GM23338 (cell line): ENCODE measurements around the gene CCDC30.

ENCODE experiments used
- CREB1 ChIP-seq: fragments of 250-450 bp; sonication (Bioruptor Pico); IDR thresholded peaks from 2 replicates; pipeline ENCODE4 v1.5.0; 2020; ENCODE audit warnings: low read depth, mild to moderate bottlenecking, moderate library complexity
- EZH2 ChIP-seq: fragments of 200-600 bp; sonication (generic); IDR thresholded peaks from one replicate; pipeline ENCODE4 v1.8.0; 2017; ENCODE audit warnings: antibody characterized with exemption, mild to moderate bottlenecking, low read depth; ENCODE audit not compliant: unreplicated experiment
- EZH2phosphoT487 ChIP-seq: fragments of 200-600 bp; sonication (generic); IDR thresholded peaks from one replicate; pipeline ENCODE4 v1.8.1; 2018; ENCODE audit warnings: antibody characterized with exemption; ENCODE audit not compliant: unreplicated experiment
- NANOG ChIP-seq: IDR thresholded peaks from 2 replicates; pipeline ENCODE4 v1.6.1; 2016; ENCODE audit warnings: antibody characterized with exemption, borderline replicate concordance
- POLR2AphosphoS5 ChIP-seq: IDR thresholded peaks from 2 replicates; pipeline ENCODE4 v1.6.1; 2016; ENCODE audit warnings: antibody characterized with exemption, low read depth
- STAT1 ChIP-seq: IDR thresholded peaks from one replicate; pipeline ENCODE4 v1.6.1; 2016; ENCODE audit warnings: antibody characterized with exemption; ENCODE audit not compliant: unreplicated experiment
- ZNF114 ChIP-seq: fragments of 250-450 bp; sonication (Bioruptor Pico); IDR thresholded peaks from 2 replicates; pipeline ENCODE4 v1.5.0; 2020; ENCODE audit warnings: mild to moderate bottlenecking, moderate library complexity
- ZNF331 ChIP-seq: fragments of 250-450 bp; sonication (Bioruptor Pico); IDR thresholded peaks from 2 replicates; pipeline ENCODE4 v1.5.0; 2020; ENCODE audit warnings: low read depth, mild to moderate bottlenecking, moderate library complexity
- TF ChIP-seq, protein P1 (sequence below), 2 experiments: fragments of 200-600 bp in 1 of 2; sonication (generic) in 1 of 2; conservative IDR thresholded peaks; 2 replicates each; pipeline versions ENCODE4 v1.5.1 to v1.6.1; 2016 to 2017; ENCODE audit warnings: antibody characterized with exemption in 2 of 2, low read depth in 2 of 2, mild to moderate bottlenecking in 2 of 2, moderate library complexity in 1 of 2
- TF ChIP-seq, protein P2 (sequence below): IDR thresholded peaks from 2 replicates; pipeline ENCODE4 v1.6.1; 2016; ENCODE audit warnings: antibody characterized with exemption
- TF ChIP-seq, protein P3 (sequence below): IDR thresholded peaks from one replicate; pipeline ENCODE4 v1.6.1; 2018; ENCODE audit warnings: antibody characterized with exemption; ENCODE audit not compliant: unreplicated experiment
- TF ChIP-seq, protein P4 (sequence below): fragments of 250-450 bp; sonication (Bioruptor Pico); IDR thresholded peaks from 2 replicates; pipeline ENCODE4 v1.5.0; 2020; ENCODE audit warnings: mild to moderate bottlenecking, moderate library complexity

DNA sequence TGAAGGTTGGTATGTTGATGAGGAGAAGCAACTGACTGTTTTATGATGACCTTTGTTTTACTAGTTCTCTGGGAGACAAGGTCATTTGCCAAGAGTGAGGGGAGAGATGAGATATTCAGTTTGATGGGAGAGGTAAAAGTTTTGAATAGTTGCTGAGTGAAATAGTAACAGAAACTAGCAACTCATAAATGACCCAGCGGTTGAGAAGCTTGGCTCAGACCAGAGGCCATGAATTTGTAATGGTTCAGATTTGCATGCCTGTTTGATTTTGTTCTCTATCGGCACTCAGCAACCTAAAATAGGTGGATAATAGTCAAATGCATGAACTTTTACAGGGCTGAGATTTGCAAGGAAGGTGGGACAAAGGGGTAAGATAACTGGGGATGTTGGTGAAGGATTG lies 6.6 kb downstream of the CCDC30 start:
- TF ChIP-seq, protein P1, sequence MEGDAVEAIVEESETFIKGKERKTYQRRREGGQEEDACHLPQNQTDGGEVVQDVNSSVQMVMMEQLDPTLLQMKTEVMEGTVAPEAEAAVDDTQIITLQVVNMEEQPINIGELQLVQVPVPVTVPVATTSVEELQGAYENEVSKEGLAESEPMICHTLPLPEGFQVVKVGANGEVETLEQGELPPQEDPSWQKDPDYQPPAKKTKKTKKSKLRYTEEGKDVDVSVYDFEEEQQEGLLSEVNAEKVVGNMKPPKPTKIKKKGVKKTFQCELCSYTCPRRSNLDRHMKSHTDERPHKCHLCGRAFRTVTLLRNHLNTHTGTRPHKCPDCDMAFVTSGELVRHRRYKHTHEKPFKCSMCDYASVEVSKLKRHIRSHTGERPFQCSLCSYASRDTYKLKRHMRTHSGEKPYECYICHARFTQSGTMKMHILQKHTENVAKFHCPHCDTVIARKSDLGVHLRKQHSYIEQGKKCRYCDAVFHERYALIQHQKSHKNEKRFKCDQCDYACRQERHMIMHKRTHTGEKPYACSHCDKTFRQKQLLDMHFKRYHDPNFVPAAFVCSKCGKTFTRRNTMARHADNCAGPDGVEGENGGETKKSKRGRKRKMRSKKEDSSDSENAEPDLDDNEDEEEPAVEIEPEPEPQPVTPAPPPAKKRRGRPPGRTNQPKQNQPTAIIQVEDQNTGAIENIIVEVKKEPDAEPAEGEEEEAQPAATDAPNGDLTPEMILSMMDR (conservative IDR thresholded peaks at IDR 0.05; ENCODE audit: low read depth in 2 of 2), result no peak
- TF ChIP-seq POLR2AphosphoS5, result no peak
- no peak for TF ChIP-seq EZH2
- TF ChIP-seq, protein P2, sequence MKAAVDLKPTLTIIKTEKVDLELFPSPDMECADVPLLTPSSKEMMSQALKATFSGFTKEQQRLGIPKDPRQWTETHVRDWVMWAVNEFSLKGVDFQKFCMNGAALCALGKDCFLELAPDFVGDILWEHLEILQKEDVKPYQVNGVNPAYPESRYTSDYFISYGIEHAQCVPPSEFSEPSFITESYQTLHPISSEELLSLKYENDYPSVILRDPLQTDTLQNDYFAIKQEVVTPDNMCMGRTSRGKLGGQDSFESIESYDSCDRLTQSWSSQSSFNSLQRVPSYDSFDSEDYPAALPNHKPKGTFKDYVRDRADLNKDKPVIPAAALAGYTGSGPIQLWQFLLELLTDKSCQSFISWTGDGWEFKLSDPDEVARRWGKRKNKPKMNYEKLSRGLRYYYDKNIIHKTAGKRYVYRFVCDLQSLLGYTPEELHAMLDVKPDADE, result no peak
- TF ChIP-seq, protein P3, sequence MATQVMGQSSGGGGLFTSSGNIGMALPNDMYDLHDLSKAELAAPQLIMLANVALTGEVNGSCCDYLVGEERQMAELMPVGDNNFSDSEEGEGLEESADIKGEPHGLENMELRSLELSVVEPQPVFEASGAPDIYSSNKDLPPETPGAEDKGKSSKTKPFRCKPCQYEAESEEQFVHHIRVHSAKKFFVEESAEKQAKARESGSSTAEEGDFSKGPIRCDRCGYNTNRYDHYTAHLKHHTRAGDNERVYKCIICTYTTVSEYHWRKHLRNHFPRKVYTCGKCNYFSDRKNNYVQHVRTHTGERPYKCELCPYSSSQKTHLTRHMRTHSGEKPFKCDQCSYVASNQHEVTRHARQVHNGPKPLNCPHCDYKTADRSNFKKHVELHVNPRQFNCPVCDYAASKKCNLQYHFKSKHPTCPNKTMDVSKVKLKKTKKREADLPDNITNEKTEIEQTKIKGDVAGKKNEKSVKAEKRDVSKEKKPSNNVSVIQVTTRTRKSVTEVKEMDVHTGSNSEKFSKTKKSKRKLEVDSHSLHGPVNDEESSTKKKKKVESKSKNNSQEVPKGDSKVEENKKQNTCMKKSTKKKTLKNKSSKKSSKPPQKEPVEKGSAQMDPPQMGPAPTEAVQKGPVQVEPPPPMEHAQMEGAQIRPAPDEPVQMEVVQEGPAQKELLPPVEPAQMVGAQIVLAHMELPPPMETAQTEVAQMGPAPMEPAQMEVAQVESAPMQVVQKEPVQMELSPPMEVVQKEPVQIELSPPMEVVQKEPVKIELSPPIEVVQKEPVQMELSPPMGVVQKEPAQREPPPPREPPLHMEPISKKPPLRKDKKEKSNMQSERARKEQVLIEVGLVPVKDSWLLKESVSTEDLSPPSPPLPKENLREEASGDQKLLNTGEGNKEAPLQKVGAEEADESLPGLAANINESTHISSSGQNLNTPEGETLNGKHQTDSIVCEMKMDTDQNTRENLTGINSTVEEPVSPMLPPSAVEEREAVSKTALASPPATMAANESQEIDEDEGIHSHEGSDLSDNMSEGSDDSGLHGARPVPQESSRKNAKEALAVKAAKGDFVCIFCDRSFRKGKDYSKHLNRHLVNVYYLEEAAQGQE, result no peak
- no peak for TF ChIP-seq ZNF114
- no peak for TF ChIP-seq EZH2phosphoT487
- TF ChIP-seq CREB1, result no peak
- TF ChIP-seq ZNF331 (CRISPR knock-in tag), result no peak
- TF ChIP-seq NANOG, result no peak
- no peak for TF ChIP-seq STAT1
- TF ChIP-seq, protein P4, sequence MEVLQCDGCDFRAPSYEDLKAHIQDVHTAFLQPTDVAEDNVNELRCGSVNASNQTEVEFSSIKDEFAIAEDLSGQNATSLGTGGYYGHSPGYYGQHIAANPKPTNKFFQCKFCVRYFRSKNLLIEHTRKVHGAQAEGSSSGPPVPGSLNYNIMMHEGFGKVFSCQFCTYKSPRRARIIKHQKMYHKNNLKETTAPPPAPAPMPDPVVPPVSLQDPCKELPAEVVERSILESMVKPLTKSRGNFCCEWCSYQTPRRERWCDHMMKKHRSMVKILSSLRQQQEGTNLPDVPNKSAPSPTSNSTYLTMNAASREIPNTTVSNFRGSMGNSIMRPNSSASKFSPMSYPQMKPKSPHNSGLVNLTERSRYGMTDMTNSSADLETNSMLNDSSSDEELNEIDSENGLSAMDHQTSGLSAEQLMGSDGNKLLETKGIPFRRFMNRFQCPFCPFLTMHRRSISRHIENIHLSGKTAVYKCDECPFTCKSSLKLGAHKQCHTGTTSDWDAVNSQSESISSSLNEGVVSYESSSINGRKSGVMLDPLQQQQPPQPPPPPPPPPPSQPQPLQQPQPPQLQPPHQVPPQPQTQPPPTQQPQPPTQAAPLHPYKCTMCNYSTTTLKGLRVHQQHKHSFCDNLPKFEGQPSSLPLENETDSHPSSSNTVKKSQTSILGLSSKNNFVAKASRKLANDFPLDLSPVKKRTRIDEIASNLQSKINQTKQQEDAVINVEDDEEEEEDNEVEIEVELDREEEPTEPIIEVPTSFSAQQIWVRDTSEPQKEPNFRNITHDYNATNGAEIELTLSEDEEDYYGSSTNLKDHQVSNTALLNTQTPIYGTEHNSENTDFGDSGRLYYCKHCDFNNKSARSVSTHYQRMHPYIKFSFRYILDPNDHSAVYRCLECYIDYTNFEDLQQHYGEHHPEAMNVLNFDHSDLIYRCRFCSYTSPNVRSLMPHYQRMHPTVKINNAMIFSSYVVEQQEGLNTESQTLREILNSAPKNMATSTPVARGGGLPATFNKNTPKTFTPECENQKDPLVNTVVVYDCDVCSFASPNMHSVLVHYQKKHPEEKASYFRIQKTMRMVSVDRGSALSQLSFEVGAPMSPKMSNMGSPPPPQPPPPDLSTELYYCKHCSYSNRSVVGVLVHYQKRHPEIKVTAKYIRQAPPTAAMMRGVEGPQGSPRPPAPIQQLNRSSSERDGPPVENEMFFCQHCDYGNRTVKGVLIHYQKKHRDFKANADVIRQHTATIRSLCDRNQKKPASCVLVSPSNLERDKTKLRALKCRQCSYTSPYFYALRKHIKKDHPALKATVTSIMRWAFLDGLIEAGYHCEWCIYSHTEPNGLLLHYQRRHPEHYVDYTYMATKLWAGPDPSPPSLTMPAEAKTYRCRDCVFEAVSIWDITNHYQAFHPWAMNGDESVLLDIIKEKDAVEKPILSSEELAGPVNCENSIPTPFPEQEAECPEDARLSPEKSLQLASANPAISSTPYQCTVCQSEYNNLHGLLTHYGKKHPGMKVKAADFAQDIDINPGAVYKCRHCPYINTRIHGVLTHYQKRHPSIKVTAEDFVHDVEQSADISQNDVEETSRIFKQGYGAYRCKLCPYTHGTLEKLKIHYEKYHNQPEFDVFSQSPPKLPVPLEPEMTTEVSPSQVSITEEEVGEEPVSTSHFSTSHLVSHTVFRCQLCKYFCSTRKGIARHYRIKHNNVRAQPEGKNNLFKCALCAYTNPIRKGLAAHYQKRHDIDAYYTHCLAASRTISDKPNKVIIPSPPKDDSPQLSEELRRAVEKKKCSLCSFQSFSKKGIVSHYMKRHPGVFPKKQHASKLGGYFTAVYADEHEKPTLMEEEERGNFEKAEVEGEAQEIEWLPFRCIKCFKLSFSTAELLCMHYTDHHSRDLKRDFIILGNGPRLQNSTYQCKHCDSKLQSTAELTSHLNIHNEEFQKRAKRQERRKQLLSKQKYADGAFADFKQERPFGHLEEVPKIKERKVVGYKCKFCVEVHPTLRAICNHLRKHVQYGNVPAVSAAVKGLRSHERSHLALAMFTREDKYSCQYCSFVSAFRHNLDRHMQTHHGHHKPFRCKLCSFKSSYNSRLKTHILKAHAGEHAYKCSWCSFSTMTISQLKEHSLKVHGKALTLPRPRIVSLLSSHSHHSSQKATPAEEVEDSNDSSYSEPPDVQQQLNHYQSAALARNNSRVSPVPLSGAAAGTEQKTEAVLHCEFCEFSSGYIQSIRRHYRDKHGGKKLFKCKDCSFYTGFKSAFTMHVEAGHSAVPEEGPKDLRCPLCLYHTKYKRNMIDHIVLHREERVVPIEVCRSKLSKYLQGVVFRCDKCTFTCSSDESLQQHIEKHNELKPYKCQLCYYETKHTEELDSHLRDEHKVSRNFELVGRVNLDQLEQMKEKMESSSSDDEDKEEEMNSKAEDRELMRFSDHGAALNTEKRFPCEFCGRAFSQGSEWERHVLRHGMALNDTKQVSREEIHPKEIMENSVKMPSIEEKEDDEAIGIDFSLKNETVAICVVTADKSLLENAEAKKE, result no peak
